ENCODE measurements around the gene GSG1L.

GSG1L gene

DNA sequence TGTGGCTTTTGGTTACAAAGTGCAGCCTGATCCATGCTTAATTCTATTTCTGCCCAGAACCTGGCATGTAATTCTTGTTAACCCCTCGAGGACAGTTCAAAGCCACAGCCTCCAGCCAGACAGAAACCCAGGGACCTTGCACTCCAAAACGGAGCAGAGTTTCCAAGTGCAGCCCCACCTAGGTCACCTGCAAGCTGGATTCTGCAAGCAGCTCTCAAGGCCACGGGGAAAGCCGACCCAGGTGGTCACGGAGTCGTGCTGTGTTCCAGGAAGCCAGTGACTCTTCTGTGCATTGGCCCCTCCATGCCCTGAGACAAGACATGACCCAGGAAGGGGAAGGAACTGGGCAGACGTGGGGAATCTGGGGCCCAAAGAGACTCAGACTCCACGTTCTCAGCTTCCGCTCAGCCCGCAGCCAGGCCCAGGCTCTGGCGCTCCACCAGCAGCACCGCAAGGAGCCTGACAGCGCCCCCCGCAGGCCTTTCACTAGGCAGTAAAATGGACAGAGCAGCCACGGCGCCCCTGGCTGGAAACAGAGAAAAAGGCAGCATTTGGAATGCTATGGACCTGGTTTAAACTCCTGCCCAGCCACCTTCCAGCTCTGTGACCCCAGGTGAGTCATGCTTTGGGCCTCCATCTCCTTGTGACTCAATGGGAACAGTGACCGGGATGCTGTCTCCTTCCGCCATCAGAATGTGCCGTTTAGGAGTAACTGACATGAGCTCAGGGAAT is 27.3 kb upstream of the GSG1L start:
- DNase-seq, result no peak

DNA sequence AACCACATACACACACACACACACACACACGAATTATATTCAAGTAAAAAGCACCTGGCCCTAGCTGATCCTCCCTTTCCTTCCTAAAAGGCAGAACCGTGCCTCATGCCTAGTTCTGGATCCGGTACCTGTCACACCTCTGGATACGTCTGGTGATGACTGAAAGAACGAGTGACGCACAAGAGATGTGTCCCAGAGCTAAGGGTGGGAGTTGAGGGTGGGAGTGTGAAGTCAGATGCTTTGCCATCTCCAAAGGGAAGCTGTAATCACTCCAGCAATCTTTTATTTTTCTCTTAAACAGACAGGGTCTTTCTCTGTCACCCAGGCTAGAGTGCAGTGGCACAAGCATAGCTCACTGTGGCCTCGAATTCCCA is 26.5 kb upstream of the GSG1L start:
- DNase-seq, result no peak

DNA sequence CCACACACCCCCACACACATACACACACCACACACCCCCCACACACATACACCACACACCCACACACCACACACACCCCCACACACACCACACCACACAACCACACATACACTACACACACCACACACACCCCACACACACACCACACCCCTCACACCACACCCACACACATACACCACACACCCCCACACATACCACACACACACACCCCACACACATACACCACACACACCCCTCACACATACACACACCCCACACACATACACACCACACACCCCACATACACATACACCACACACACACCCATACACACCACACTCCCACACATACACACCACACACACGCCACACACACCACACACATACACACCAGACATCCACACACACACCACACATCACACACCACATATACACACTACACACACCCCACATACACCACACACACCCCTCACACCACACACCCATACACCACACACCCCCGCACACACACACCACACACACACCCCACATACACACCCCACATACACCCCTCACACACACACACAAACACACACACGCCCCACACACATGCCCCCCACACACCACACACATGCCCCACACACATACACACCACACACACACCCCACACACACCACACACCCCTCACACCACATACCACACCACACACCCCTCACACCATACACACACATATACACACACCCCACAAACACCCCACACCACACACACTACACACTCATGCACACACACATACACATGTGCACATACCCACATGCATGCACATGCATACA is 25.9 kb upstream of the GSG1L start:
- DNase-seq, result no peak

DNA sequence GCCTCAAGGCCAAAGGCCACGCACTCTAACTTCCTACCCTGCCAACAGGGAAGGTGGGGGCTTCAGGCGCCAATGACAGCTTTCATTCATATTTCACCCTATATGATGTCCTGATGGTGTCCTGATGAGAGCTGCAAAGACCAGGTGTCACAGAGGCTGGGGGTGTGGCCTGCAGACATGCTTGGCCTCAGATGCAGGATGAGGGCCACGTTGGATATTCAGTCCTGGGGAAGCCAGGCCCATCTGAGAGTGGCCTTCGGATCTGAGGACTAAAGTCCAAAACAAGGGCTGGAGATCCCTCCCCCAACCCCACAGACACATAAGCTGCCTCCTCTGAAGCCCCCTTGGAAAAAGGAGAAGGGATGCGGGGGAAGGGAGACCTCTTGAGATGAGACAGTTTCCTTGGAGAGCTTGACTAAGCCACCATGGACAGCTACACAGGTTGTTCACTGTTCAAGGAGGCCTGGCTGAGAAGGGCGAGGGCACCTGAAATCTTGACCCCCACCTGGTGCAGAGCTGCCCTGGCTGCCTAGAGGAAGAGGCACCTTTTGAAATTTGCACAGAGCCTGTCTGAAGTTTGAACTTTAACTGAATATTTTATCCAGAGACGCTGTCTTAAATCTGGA is 24.3 kb upstream of the GSG1L start:
- no peak for DNase-seq

DNA sequence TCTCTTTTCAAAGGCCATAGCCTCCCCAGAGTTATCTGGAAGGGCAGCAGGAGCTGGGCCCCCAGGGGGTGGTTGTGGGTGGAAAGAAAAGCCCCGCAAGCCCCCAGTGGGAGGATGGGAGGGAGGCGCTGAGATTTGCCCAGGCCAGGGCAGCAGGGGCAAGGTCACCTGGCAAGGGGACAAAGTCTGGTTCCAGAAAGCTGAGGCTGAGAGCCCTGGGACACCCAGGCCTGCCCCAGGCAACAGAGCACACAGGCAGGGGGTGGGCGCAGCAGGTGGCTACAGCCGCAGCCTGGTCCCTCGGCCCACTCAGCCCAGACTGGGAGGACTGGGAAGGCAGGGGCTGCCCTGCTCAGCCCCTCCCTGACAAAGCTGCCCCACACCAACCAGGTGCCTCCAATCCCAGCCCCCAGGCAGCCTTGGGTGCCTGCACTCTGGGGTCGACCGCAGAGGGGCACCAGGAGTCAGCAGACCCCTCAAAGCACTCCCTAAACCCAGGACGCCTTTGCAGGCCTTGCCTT is 23.7 kb upstream of the GSG1L start:
- no peak for DNase-seq

DNA sequence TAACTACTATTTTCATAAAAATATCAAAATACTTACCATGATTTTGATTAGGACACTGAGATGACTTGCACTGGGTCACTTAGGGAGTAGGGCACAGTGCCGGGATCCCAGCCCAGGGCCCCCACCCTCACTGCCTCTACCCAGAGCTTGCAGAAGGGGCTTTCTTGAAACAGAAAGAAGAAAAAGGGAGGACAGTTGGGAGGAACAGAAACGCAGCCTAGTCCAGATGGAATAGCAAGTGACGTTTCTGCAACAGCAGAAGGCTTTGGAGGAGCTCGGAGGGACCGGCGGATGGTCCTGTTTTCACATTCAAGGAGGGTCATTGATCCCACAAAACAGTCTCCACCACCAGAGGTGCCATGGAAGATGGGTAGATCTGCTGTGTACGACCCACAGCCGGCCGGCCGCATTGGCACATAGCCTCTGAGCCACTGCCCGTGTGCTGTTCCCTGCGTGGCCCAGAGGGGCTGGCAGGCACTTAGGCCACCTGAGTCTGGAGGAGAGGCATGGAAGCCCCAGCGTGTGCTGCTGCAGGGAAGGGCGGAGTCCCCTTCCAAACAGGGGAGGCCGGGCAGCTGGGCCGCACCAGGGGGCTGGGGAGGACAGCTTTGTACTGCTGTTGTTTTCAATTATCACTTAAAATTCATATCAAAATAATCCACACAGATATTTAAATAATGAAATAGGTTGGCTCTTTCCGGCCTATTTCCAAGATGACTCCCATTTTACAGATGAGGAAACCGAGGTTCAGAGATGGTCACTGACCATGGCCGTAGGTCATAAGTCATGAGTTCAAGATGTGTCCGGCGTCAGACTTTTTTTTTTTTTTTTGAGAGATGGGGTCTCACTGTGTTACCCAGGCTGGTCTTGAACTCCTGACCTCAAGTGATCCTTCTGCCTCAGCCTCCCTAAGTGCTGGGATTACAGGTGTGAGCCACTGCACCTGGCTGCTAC is 22.9 kb upstream of the GSG1L start:
- DNase-seq, result no peak

DNA sequence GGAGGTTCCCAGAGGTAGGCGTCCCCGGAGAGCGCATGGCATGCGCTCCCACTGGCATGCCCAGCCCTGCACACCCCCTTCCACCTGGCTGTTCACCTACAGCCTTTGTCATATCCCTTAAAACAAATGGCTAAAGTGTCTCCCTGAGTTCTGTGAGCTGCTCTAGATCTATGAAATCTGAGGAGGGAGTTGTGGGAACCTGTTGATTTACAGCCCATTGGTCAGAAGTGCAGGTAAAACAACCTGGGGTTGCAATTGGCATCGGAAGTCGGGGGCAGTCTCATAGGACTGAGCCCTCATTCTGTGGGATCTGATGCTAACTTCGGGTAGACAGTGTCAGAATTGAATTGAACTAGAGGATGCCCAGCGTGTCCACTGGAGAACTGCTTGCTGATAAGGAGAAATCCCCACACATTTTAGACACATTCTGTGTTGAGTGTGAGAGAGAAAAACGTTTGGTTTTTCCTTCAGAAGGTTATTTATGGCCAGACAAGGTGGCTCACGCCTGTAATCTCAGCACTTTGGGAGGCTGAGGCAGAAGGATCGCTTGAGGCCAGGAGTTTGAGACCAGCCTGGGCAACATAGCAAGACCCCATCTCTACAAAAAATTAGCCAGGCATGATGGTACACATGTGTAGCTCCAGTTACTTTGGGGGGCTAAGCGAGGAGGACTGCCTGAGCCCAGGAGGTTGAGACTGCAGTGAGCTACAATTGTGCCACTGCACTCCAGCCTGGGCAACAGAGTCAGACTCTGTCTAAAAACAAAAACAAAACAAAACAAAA is 22.1 kb upstream of the GSG1L start:
- DNase-seq, result no peak

DNA sequence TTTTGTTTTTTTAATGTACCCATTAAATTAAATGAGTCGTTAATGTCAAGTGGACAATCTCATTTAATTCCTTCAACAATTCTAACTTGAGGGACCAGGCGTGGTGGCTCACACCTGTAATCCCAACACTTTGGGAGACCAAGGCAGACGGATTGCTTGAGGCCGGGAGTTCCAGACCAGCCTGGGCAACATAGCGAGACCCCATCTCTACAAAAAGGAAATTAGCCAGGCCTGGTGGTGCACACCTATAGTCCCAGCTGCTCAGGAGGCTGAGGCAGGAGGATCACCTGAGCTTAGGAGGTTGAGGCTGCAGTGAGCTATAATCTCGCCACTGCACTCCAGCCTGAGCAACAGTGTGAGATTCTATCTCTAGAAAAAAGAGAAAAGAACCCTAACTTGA is 20.7 kb upstream of the GSG1L start:
- DNase-seq, result no peak

DNA sequence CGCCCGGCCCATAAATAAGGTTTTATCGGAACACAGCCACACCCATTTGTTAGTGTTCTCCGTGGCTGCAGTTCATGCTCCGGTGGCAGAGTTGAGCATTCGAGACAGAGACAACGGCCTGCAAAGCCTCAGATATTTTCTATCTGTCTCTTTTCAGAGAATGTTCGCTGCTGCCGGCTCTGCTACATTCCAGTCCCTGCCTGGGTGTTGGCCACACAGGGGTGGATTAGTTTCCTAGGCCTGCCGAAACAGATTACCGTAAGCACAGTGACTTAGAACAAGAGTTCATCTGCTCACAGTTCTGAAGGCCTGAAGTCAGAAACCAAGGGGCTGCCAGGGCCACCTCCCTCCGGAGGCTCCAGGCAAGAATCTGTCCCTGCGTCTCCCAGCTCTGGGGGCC is 19.1 kb upstream of the GSG1L start:
- DNase-seq, result no peak

DNA sequence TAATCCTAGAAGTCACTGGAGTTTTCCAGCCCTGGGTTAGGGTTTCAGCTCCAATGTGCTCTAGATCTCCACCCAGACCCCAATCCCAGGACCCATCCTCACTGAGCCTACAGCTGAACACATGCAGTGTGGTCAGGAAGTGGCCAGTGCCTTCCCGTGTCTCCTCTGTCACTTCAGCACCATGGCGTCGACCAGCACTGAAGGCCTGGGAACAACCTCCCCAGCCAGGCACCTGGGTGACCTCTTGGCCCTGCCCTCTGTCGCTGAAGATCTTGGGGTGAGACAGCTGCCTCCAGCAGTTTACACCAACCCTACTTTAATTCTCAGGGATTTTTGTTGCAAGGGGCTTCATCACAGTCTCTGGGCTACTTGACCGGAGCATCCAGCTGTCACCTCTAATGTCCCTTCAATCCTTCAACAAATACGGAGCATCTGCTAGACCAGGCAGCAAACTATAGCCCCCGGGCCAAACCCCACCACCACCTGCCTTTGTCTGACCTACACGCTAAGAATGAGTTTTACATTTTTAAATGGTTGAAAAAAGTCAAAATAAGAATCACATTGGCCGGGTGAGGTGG is 18.0 kb upstream of the GSG1L start:
- no peak for DNase-seq

DNA sequence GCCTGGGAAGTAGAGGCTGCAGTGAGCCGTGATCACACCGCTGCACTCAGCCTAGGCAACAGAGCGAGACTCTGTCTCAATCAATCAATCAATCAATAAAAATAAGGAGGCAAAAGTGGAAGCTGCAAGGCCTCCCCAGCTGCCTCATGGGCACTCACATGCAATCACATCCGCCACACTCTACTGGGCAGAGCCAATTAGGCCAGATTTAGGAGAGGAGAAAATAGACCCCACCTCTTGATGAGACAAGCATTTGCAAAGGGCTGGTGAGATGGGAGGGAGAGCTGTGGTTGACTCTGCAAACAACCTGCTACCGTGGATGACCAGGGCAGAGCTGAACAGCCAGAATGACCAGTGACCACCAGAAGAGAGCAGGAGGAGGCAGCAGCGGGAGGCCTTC is 14.7 kb upstream of the GSG1L start:
- DNase-seq, result no peak

DNA sequence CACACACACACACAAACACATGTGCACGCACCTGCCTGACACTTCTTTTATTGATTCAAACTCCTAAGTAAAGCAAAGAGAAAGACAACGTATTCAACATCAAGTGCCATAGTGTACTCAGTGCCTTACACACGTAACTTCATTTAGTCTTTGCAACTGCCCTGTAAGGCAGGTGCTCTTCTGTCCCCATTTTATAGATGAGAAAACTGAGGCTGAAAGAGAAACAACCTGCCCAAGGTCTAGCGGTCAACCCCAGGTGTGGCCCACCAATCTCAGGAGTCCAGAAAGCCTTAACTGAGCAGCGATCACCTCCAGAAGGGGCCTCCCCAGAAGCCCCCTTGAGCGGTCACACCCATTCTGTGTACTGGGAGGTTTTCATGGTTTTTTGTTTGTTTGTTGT is 10.3 kb upstream of the GSG1L start:
- DNase-seq, result no peak

DNA sequence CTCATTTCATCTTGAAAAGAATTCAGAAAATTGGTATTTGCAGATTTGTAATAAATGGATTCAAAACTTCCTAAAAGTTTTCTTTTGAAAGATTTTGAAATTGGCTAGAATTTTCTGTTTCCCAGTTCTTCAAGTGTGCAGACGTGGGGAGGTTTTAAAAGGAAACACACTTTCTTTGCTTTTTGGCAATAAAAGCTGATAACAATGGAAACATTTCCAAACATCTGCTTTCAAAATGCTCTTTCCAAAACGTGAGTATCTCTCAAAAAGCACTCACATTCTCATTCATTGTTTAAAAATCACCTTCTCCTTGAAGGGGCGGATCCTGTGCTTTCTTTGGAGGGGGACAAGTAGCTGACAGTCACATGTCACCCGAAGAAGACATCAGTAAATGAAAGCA is 8.6 kb upstream of the GSG1L start:
- no peak for DNase-seq

DNA sequence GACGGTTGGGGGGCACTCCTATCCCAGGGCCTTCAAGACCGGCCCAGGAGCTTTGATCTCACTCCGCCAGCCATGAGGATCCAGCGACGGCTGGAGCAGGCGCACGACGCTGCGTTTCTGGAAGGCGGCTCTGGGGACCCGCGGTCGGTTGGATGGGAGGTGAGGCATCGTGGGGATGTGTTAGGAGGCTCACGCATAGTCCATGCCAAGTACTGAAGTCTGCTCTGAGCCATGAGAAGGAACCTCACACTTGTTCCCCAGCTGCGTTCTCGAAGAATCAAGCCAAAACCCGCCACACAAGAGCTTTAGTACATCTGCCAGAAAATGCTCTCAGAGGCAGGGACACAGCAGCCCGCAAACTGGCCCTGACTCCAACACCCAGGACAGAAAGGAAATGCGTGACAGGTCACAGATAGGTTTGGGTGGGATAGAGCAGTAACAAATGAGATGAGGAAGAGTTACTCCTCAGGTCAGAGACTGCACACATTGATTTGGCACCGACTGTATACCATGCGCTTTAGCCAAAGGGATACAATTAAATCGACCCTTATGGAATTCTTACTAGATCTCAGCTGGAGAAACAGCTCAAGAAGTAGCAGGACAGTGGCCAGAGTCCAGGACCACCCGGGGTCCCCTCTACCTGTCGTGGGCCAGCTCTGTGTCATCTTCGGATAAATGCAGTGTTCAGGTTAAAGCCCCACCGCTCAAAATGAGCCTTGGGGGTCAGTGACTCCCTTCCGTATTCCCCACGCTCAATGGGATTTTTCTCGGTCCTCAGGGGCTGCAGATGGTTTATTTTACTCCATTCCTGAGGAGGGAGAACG is 6.7 kb upstream of the GSG1L start:
- DNase-seq, result no peak

DNA sequence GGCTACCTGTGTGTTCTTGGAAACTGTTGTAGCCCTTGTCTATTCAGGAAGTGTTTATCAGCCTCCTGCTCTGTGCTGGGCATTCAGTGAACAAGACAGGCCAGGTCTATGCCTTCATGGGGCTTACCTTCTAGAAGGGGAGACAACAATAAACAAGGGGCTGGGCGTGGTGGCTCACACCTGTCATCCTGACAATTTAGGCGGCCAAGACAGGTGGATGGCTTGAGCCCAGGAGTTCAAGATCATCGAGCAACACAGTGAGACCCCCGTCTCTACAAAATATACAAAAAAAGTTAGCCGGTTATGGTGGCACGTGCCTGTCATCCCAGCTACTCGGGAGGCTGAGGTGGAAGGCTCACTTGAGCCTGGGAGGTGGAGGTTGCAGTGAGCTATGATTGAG is 5.5 kb upstream of the GSG1L start:
- no peak for DNase-seq

DNA sequence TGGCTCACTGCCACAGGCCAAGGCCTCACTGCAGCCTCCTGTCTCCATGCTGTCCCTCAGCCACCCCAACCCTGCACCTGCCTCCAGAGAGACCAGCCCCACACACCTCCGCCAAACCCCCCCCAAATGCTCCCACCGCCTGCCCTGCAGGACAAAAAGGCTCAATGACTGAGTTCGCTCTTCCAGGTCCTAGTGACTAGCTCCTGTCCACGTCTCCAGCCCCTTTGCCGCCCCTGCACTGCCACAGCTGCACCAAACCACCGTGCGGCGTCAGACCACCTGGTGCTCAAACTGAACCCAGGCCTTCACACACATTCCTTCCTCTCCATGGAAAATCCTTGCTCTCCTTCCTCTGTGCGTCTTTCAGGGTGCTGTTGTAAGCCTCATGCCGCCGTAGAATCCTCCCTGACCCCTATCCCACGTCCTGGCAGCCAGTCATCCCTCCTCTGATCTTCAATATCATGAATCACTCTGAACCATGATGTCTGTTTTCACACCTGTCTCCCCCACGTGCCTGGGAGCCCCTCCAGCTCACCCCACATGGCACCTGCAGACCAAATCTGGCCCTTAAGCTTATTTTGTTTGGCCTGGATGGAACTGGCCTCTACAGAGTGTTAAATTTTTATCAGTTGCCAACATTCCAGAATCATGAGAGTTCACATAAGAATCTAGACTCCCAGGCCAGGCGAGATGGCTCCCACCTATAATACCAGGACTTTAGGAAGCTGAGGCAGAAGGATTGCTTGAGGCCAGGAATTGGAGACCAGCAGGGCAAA is 4.3 kb upstream of the GSG1L start:
- no peak for DNase-seq

DNA sequence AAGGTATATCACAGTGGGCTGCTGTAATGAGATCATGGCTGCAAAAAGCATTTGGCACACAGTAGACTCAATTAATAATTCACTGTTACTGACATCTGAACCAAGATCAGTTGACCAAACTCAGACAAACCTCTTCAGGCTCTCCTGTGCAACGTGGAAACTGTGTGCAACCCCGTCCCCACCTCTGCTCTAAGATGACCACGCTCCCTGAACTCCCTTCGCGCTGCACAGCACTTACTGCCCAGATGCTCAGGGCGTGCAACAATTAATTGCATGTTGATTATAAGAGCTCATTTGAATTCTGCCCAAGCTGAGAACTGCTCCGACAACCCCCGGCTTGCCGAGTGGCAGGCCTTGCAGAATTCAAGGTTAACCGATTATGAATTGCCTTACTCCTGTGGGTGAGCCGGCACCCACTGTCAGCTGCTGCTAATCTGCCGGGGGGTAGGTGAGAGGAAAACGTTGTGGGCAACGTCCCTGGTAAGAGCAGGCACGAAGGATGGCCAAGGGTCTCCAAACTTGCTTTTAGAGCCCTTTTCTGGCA is 1.3 kb upstream of the GSG1L start:
- DNase-seq, result no peak

DNA sequence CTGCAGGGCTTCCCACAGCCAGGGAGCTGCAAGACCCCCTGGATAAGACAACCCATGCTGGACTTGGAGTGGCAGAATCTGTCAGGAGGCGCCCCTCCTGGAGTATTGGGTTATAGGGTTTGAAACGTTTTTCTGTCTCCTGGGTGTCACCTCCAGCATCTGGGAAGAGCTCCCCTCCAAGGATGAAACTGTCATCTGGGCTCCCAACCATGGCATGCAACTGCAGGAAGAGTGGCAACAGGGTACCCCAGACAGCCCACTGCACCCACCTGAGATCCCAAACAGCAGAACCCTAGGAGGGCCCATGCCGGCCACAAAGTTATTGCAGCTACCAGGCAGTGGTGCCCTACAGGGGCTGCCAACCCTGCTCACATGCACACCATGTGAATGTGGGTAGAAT is 636 bp upstream of the GSG1L start:
- no peak for DNase-seq

DNA sequence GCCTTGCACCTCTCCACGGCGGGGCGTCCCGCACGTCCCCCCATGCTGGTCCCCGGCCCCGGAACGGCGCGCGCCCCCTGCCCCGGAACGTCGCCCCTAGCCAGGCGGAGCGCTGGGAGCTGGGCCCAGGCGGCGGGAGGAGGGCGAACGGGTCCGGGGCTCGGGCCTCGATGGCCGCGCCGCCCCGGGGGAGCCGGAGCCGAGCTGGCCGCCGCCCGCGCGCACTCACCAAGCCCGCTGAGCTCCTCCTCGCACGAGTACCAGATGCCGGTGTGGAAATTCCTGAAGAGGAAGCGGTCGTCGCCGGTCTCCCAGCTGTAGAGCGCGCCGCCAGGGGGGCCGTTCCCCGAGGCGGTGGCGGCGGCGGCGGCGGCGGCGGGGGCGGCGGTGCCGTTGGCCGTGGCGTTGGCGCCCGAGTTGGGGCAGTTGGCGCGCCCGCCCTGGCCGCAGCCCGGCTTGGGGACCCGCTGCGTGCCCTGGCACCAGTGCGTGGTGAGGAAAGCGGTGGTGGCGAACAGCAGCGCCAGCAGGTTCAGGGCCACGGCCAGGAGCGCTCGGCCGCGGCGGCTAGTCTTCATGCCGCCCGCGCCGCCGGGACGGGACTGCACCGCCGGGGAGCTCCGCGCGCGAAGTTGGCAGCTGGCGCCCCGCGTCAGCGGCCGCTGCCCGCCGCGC is 530 bp downstream of the GSG1L start:
- no peak for DNase-seq
